Dermis microvascular lymphatic vessel endothelial cell (primary cell): ENCODE results near the gene CAST. TPM values are rescaled to one million over a fixed set of nuclear protein-coding genes. Genes with fewer than 3 reads are reported as not detected.
A peak's percentile ranks its signal among the peaks of the same experiment; 100 is the strongest.
"Not testable (repeated sequence)": the region's sequence is repeated elsewhere in the genome, so short reads cannot be mapped to it uniquely, and the experiment has no call there.

Source experiments
- DNase-seq, 2 donors: peaks; one replicate each; pipeline versions ENCODE4 v3.0.0 to v3.0.0-alpha.2; 2010; ENCODE audit warnings: low read depth in 2 of 2
- total RNA-seq: library from RNA; depleted of rRNA; stranded (reverse); fragments of >200 nt; gene quantifications from 2 replicates; pipeline ENCODE4 v1.2.1, GENCODE V29; 2014

CAST gene
- total RNA-seq, 1 donor from 2014 or later: 98.1 TPM

GRCh38 chr5:96772542-96772941 lies 110.4 kb downstream of the CAST start:
- no peak for DNase-seq

- no peak for DNase-seq
Observed at GRCh38 chr5:96775050-96775449, 112.9 kb downstream of the CAST start.

- no peak for DNase-seq
Observed at GRCh38 chr5:96775689-96776088, 113.5 kb downstream of the CAST start.

GRCh38 chr5:96776621-96777020 lies 114.4 kb downstream of the CAST start:
- no peak for DNase-seq

GRCh38 chr5:96778409-96778808 lies 116.2 kb downstream of the CAST start:
- no peak for DNase-seq

GRCh38 chr5:96780626-96781025 lies 118.5 kb downstream of the CAST start:
- peak; percentile 4 to 55 for DNase-seq

GRCh38 chr5:96781031-96781971 lies 119.1 kb downstream of the CAST start:
- peak in 1 of 2 donors; percentile 28 for DNase-seq

- no peak for DNase-seq
Observed at GRCh38 chr5:96783326-96783725, 121.2 kb downstream of the CAST start.

- DNase-seq: no peak
Observed at GRCh38 chr5:96785326-96786109, 123.3 kb downstream of the CAST start.

- no peak for DNase-seq
Observed at GRCh38 chr5:96788112-96788749, 126.1 kb downstream of the CAST start.

- DNase-seq: peak in 1 of 2 donors; percentile 13
Observed at GRCh38 chr5:96789794-96790330, 127.7 kb downstream of the CAST start.

GRCh38 chr5:96790961-96791504 lies 128.9 kb downstream of the CAST start:
- peak in 1 of 2 donors; percentile 71 for DNase-seq

- no peak for DNase-seq
Observed at GRCh38 chr5:96794757-96795156, 132.6 kb downstream of the CAST start.

- no peak for DNase-seq
Observed at GRCh38 chr5:96795626-96796025, 133.4 kb downstream of the CAST start.

GRCh38 chr5:96796434-96796833 lies 134.3 kb downstream of the CAST start:
- no peak for DNase-seq

GRCh38 chr5:96801718-96802117 lies 139.5 kb downstream of the CAST start:
- DNase-seq: not testable (repeated sequence)

GRCh38 chr5:96807075-96807654 lies 145.0 kb downstream of the CAST start:
- DNase-seq: peak; percentile 24 to 79

- DNase-seq: no peak
Observed at GRCh38 chr5:96808541-96808828, 146.3 kb downstream of the CAST start.

GRCh38 chr5:96808868-96809558 lies 146.8 kb downstream of the CAST start:
- no peak for DNase-seq

- DNase-seq: no peak
Observed at GRCh38 chr5:96809921-96810320, 147.7 kb downstream of the CAST start.

- no peak for DNase-seq
Observed at GRCh38 chr5:96812851-96813250, 150.7 kb downstream of the CAST start.
